GF-D8 (cell line): Measurements from ENCODE around the gene S100A13.

Experiments
- DNase-seq: peaks from one replicate; lab custom pipeline; 2025; lab: John Stamatoyannopoulos, UW

The S100A13 gene

GRCh38 chr1:153627715-153628626 lies 666 bp upstream of the S100A13 start, which contains the start of gene S100A1:
Gene S100A1 (plus strand): TSS chr1:153628434. CDS start chr1:153630522, 2,088 bp downstream.
- DNase-seq: no peak

DNA sequence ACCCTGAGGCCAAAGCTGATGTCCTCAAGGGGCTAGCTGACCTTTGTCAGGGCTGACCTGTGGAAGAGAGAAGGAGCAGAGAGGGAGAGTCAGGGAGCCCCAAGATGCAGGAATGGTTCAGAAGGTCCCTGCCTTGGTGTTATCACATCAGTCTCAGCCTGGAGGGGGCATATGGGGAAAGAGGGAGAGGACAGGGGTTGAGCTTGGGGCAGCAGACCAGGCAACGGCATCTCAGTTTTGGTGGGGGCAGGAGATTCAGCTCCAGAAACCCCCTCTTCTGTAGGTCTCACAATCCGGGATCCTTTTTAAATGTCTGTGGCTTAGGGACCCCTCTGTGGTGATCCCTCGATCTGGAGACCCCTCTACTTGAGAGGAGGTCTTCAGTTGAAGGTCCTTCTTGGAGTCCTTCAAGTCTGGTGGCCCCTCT lies 815 bp downstream of the S100A13 start:
- DNase-seq: no peak

GRCh38 chr1:153624965-153625611 lies 2.2 kb downstream of the S100A13 start:
- DNase-seq: no peak

DNA sequence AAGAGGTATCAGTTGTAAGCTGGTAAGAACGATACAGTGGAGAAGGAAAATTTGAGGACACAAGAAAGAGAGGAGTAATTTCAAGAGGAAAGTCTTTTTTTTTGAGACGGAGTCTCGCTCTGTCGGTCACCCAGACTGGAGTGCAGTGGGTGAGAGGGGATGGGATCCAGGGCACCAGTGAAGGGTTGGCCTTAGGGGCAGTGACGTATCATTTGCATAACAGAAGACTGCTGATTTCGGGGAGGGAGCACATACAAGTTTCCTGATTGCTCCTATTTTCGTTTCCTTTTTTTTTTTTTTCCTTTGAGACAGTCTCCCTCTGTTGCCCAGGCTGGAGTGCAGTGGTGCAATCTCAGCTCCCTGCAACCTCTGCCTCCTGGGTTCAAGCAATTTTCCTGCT lies 4.2 kb downstream of the S100A13 start:
- no peak for DNase-seq

DNA sequence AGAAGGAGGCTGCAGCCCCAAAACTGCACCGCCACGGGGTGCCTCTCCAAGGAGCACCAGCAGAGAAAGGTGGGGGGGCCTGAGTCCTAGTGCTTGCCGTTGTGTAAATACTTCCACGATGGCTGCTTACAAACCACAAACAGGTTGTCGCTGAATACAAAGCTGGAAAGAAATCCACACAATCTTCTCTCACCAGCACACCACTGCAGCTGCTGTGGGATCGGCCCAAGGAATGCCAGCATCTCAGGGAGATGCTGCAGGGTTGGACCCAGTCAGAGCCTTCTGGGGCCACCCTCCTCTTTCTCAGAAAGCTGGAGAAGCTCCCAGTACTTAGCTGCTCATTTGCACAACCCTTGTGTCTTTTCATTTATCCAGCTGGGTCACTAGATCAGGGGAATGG lies 8.1 kb downstream of the S100A13 start:
- DNase-seq: no peak

DNA sequence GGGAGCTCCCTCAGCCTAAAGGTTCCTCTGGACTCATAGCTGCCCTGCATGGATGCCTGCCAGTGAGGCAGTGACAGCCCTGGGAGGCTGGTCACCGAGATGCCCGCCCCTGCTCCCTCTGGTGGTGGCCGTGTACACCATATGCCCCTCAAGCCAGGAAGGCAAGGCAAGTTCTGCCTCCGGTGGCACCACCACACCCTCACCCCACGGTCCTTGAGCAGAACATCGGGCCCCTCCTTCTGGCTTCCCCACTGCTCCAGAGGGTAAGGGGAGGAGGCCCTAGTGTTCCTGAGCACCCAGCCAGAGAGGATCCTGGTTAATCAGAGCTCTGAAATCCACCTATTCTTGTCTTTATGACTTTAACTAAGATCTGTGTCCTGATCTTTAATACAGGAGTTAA lies 9.6 kb downstream of the S100A13 start:
- DNase-seq: no peak

DNA sequence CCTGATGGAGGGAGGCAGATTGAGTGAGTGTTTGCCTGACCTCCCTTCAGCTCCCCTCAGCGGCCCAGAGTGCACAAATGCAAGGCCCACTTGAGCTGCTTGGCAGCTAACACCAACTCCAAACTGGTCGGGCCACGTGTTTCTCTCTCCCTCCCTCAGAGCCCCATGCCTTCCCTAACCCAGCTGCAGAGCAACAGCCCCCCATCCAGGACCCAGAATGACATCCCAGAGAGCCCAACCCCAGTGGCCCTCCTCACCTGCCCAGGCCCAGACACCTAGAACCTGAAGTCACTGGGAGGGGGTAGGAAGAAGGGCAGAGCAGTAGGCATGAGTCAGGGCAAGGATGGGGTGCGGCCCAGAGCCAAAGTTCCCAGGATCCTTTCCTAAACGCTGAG lies 10.4 kb downstream of the S100A13 start:
- DNase-seq: no peak

- no peak for DNase-seq
These were observed 11.0 kb downstream of the S100A13 start, which contains the start of gene S100A14 for GRCh38 chr1:153616144-153616916. Gene S100A14 (minus strand): TSS chr1:153616325. CDS start chr1:153615858, 467 bp downstream.

GRCh38 chr1:153615406-153615805 lies 11.9 kb downstream of the S100A13 start:
- DNase-seq: no peak

GRCh38 chr1:153614906-153615305 lies 12.4 kb downstream of the S100A13 start:
- DNase-seq: no peak

DNA sequence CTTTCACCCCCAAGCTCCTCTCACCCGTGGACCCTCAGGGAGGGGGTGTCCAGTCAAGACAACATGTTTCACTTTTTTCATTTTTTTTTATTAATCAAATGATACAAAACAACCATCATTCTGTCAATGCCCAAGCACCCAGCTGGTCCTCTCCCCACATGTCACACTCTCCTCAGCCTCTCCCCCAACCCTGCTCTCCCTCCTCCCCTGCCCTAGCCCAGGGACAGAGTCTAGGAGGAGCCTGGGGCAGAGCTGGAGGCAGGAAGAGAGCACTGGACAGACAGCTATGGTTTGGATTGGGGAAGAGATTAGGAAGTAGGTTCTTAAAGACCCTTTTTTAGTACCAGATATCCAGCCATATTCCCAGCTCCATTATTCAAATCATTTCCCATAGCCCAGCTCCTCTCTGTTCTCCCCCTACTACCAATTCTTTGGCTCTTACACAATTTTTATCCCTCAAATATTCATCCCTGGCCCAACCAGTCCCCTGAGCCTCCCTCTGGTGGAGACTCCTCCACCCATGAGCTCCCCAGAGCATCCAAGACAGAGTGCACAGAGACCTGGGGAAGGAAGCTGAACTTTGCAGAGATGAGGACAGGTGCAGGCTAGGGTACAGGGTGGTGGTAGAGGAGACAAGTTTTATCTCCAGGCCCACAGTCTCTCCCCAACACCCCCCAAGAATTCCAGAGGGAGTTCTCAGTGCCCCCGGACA lies 13.0 kb downstream of the S100A13 start:
- no peak for DNase-seq

DNA sequence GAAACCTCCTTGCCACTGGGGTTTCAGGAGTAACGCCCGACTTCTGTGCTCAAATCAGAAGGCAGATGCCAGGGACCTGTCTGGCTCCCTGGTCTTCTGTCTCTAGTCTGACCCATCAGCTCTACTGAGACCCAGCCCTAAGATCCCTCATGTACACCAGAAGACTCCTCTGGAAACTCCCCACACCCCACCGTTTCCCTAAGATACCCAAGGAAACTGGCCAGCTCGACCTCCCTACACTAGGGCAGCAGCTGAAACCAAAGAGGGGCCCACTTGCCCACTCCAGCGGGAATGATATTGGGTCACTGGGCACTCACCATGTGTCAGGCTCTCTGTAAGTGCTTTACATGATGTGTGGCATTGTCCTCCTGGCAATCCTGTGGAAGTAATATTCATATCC lies 13.9 kb downstream of the S100A13 start:
- DNase-seq: no peak

- DNase-seq: no peak
These were observed 14.5 kb downstream of the S100A13 start, which contains the start of gene S100A16 for GRCh38 chr1:153612755-153613331. Gene S100A16 (minus strand): TSS chr1:153613137. CDS start chr1:153608151, 4,986 bp downstream.

GRCh38 chr1:153612111-153612754 lies 15.1 kb downstream of the S100A13 start:
- no peak for DNase-seq

DNA sequence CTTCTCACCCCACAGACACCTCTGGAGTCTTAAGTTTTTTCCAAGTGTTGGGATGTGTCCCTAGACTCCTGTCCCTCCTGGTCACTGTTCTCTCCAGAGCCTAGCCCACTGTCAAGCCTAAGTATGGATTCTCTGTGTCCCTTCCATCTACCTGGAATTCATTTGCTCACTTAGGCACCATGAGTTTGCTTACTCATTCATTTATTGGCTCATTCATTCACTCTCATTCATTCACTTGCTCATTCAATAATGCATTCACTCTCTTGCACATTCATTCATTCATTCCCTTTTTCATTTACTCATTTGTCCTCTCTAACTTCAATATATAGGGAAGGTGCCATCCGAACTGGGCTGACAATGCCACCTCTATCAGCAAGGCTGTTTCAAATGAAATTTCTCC lies 15.9 kb downstream of the S100A13 start:
- DNase-seq: no peak

GRCh38 chr1:153610811-153611301 lies 16.4 kb downstream of the S100A13 start:
- DNase-seq: no peak

GRCh38 chr1:153610334-153610733 lies 17.0 kb downstream of the S100A13 start:
- DNase-seq: no peak

DNA sequence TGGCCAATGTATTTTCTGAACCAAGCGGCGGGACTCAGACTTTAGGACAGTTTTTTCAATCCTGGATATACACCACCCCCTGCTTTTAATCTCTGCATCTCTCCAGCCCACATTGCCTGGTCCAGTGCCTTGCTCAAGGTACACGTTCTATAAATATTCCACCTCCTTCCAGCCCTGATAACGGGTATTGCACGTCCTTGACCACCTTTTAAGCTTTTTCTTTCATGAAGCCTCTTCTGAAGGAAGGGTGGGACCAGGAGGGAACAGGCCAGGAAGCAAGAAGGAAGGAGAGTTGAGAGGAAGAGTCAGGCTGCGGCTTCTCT lies 17.8 kb downstream of the S100A13 start:
- DNase-seq: no peak

- no peak for DNase-seq
These were observed 18.3 kb downstream of the S100A13 start for GRCh38 chr1:153608742-153609584.
